ENCODE measurements around the gene PIGU.
A peak's percentile ranks its signal among the peaks of the same experiment; 100 is the strongest.

PIGU gene

DNA sequence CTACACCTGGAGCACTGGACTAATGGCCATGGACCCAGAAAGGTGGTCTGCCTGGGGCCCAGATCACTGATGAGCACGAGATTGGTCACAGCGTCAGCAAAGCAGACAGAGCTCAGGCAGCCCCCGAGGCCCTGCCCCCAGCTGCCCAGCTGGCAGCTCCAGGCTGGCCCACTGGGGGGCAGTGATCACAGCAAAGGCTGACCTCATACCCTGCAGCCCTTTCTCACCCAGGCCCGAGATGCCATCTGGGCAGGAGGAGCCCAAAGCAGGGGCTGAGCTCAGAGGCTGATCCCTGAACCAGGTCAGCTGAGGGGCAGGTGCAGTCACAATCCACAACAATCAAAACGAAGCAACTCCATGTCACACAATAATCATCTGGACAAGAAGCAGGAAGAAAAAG lies 114.3 kb downstream of the PIGU start:
- no peak for DNase-seq (ENCODE audit: extremely low spot score, insufficient read length, low read depth)
- FAIRE-seq: no peak

DNA sequence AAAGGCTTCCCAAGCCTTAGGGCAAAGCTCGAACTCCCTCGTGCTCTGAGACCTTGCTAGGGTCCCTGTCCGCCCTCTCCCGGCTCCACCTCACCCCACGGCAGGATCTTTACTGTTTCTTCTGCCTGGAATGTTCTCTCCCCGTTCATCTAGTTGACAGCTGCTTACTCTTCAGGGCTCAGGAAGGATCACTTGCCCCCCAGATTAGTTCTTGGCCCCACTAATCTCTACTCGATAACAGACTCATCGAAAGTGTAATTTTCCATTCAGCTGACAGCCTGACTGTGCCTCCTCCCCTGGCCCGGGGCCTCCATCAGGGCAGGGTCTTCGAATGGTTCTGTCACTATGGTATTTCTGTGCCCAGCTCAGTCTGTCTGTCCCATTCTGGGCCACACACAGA lies 115.2 kb downstream of the PIGU start:
- no peak for FAIRE-seq
- no peak for DNase-seq (ENCODE audit: extremely low spot score, insufficient read length, low read depth)

DNA sequence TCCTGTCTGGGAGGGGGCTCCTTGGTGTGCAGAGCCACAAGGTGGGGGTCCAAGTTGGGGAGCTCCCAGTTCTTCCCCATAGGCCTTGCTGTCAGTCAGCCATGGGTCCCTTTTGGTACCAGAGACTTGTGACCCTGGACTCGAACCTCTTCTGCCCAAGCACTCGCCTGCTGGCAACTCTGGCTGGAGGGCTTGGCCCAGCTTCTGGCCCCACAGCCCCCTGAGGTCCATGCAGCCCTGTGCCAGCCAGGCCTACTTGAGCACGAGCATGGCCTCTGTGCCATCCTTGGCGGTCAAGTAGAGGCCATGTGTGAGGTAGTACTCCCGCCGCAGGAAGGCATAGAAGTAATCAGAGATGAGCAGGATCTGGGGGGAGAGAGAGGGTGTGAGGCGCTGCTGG lies 116.3 kb downstream of the PIGU start:
- no peak for FAIRE-seq

DNA sequence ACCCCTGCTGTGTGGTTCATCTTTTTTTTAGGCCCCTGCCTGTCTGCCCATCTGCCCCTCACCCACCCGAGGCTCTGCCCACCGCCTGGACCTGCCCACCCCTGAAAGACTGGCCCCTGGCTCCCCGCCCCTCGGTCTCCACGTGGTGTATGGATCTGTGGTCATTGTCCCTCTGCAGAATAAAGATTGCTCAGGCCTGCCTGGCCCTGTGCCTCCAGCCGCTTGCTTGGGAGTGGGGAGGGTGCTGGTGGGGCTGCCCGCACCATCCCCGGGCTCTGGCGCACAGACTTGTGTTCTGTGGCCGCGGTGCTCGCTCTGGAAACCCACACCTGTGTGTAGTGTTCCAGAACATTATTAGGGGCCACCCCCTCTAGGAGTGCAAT lies 116.8 kb downstream of the PIGU start:
- FAIRE-seq (no peak), DNase-seq (ENCODE audit: extremely low spot score, insufficient read length, low read depth) (no peak)

More for the DNA sequence above, 116.3 kb downstream of the PIGU start:
- DNase-seq (ENCODE audit: extremely low spot score, insufficient read length, low read depth): no peak

DNA sequence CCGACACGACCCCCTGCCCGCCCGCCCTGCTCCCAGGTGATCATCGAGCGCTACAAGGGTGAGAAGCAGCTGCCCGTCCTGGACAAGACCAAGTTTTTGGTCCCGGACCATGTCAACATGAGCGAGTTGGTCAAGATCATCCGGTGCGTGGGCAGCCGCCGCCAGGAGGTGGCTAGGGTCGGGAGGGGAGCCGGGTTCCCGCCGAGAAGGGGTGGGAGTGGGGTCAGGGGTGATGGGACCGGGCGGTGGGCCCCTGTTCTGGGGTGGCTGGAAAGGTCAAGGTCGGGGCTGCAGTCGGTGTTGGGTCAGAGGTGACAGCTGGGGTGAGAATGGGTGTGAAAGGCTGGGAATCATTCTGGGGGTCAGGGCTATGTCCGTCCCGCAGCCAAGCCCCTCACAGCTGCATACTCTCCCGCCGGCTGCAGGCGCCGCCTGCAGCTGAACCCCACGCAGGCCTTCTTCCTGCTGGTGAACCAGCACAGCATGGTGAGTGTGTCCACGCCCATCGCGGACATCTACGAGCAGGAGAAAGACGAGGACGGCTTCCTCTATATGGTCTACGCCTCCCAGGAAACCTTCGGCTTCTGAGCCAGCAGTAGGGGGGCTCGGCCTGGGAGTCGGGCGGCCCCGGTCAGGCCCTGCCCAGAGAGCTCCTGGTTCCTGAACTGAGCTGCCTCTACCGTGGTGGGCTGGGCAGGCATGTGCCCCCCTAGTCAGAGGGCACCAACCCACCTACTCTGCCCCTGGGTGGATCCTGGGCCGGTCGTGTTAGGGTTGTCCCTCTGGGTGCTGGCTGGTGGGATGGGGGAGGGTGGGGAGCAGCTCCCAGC lies 117.4 kb downstream of the PIGU start:
- FAIRE-seq: no peak
- no peak for DNase-seq (ENCODE audit: extremely low spot score, insufficient read length, low read depth)

DNA sequence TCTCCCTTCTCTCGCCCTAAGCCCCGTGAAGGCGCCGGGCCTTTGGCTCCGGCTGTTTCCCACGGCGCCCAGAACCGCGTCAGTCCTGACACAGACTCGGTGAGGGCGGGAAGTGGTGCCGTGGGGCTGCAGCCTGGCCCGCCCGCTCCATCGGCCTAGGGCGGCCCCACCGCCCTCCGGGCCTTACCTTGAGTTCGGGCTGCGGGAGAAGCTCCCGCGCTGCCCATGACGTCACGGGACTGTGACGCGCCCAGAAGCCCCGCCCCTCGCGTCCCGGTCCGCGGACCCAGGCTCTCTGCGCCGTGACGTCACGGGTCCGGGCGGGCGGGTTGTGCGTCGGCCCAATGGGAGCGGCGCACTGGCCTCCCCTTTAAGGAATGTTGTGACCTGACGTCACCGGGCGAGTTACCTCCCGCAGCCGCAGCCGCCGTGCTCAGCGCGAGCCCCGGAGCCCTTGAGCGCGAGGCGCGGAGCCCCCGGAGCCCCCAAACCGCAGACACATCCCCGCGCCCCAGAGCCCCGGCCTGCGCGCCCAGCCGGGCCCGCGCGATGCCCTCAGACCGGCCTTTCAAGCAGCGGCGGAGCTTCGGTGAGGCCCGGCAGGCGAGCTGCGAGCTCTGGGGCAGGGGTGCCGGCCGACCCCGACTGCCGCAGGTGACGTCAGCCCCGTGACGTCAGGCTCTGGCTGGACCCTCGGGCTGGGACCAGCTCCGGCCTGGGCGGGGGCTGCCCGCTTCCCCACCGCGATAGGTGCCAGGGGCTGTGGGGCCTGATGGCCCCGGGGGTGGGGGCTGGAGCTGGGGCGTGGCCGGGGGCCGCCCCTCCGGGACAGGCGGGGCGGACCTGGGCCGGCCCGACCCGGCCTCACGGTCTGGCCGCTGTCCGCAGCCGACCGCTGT lies 118.3 kb downstream of the PIGU start, which contains the start of gene MAP1LC3A:
Gene MAP1LC3A (plus strand): TSS at position 399 of the 899 bp plus-strand sequence. CDS start 151 bp downstream, at position 550.
- FAIRE-seq (peak; percentile 48), DNase-seq (ENCODE audit: extremely low spot score, insufficient read length, low read depth) (peak; percentile 81)

DNA sequence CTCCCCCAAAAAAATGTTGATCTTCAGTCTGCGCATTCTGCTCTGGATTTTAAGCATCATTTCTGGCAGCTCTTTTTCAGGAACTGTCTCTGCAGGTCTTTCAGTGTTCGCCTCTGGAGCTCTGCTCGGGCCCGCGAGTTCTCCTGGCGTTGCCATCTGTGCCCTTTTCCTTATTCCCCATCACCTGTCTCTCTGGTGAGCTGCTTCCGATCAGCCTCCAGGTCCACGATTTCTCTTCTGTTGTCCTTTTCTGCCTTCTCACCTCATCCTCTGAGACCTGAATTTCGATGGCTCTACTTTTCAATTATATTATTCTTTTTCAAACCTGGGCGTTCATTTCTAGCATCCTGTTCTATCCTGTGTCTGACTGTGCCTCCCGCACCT lies 119.0 kb downstream of the PIGU start:
- peak; percentile 29 for FAIRE-seq

DNA sequence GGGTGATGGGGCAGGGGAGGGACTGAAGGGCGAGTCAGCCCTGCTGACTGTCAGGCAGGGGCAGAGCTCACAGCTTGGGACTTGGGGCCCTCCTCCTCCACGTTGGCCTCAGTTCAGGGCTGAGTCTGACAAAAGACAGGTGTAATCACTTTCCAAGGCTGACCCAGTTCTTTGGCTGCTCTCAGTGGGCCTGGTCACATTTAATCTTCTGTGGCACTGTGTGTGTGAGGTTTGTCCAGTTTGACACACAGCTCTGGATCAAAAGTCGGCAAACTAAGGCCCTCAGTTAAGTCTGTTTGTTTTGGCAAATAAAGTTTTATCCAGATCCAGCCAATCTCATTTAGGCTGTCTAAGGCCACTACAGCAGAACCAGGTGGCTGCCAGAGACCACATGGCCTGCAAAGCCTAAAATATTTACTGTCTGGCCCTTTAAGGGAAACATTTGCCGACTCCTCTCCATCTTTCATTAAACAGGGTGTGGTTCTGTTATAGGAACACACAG lies 123.5 kb downstream of the PIGU start:
- FAIRE-seq (no peak), DNase-seq (ENCODE audit: extremely low spot score, insufficient read length, low read depth) (no peak)

More for the DNA sequence above, 119.0 kb downstream of the PIGU start:
- no peak for DNase-seq (ENCODE audit: extremely low spot score, insufficient read length, low read depth)

DNA sequence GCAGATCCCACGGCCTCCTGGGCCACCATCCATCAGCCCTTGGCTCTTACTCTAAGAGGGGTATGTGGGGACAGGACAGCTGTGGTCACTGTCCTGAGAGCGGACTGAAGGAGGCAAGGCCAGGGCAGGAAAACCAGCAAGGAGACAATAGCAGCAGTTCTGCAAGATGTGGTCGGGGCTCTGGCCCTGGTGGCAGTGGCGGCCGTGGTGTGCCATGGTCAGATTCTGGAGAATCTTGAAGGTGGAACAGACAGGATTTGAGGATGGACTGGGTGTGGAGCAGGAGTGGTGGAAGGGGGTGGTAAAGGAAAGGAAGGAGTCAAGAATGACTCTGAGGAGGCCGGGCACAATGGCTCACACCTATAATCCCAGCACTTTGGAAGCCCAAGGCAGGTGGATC lies 124.3 kb downstream of the PIGU start:
- FAIRE-seq (no peak), DNase-seq (ENCODE audit: extremely low spot score, insufficient read length, low read depth) (no peak)

DNA sequence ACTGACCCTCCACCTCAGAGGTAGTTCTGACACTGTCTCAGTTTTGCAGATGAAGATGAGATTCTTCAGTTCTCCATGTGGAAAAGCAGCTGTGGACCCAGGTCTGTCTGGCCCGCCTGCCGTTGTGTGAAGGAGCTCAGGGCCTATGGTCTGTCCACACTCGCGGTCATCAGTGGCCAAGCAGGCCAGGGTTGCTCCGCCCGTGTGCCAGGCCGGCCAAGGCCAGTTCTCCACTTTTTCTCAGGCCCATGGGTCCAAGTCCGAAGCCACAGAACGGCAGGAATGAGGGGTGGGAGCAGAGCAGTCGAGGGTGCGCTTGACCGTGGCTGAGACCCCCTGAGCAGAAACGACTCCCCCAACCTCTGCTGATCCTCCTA lies 127.0 kb downstream of the PIGU start:
- FAIRE-seq: no peak
- DNase-seq (ENCODE audit: extremely low spot score, insufficient read length, low read depth): no peak

DNA sequence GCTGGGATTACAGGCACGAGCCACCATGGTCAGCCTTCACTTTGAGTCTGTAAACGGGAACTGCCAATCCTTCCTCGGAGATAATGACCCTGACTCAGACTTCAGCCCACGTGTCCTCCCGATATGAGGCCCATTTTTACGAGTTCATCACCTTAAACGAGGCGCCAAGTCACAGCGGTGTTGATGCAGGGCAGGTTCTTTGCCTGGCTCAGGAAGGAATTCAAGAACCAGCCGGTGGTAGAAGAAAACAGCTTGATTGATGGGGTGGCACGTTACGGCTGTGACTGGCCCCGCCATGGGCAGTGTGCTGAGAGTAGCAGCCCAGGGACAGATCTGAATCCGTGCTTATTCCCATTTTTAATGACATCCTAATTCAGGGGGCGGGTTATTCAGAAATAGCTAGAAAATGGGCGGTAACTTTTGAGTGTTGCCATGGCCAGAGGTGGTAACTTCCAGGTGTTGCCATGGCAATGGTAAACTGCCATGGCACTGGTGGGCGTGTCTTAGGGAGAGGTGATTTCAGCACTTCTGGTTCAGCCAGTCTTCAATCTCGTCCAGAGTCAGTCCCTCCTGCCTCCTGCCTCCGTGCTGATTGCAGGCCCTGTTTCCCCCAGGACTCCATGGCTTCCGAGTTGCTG lies 127.5 kb downstream of the PIGU start:
- FAIRE-seq: no peak
- no peak for DNase-seq (ENCODE audit: extremely low spot score, insufficient read length, low read depth)

DNA sequence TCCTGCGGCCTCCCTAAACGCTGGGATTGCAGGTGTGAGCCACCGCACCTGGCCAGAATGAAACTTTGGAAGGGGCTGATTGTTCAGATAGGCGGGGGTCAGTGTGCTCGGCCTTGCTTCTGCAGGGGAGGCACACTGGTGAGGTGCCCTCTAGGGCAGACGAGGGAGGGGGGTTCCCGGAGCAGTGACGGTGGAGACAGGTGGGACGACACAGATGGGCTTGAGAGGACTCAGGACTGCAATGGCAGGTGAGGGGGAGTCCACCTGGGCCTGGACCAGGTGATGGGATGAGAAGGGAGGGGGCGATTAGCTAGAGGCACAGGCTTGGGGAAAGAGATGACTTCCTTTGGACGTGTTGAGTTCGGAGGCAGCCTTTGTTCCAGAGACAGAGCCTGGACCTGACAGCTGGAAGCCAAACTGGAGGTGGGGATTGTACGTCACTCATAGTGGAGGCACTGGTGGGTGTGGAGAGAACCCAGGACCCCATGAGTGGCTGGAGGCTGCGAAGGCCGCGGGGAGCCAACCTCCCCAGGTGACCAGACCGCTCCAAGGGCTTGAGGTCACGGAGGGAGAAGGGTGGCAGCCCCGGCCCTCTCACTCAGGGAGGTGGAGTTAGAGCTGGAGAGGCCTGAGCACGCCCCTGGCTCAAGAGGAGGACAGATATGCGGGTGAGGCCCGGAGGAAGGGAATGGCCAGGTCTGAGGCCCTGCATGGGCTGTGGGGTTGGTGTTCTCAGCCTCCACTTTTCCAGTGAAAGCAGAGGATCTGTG lies 128.9 kb downstream of the PIGU start:
- FAIRE-seq (no peak), DNase-seq (ENCODE audit: extremely low spot score, insufficient read length, low read depth) (no peak)

DNA sequence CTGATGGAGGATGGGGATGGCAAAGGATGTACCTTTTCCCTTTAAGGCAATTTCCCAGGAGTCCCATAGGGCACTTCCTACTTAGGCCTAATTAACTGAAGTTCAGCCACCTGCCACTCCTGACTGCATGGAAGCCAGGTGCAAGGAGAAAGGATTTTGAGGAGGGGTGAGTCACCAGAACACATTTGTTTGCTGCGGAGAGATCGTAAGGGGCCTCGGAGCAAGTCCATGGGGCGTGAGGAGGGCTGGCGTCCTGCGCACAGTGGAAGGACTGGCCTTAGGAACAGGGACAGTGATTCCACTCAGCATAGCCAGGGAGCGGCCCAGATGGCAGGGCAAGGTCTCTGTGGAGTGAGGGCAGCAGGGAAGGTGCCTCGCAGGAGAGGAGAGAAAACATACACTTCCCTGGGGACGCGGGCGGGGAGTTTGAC lies 130.1 kb downstream of the PIGU start:
- no peak for DNase-seq (ENCODE audit: extremely low spot score, insufficient read length, low read depth)
- FAIRE-seq: no peak

DNA sequence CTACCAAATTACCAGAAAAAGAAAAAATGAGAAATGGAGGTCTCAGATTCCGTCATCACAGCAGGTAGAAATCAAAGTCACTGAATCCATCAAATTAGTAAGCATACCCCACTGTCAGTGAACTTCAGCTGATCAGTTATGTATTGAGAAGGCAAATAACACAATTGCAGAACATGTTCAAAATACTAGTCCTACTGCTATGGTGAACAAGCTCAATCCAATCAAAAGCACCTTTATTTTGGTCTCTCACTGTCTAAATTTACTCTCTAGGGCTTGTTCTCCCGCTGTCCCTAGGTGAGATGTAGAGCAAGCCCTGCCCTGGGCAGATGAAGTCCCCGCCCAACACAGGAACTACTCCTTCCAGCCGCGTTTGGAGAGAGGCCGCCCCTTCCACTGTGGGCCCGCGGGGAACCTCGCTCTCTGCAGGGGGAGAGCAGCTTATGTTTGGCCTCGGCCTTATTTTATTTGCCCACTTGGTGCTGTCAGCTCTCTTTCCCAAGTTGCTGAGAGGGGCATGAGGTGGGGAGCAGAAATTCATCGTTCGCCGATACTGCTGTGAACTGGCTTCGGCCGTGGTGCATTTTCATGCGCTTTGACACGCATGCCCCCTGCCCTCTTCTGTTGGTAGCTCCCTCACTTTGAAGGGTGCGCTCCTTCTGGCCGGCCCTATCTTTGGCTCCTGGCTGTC lies 132.6 kb downstream of the PIGU start:
- DNase-seq (ENCODE audit: extremely low spot score, insufficient read length, low read depth): no peak
- FAIRE-seq: no peak

DNA sequence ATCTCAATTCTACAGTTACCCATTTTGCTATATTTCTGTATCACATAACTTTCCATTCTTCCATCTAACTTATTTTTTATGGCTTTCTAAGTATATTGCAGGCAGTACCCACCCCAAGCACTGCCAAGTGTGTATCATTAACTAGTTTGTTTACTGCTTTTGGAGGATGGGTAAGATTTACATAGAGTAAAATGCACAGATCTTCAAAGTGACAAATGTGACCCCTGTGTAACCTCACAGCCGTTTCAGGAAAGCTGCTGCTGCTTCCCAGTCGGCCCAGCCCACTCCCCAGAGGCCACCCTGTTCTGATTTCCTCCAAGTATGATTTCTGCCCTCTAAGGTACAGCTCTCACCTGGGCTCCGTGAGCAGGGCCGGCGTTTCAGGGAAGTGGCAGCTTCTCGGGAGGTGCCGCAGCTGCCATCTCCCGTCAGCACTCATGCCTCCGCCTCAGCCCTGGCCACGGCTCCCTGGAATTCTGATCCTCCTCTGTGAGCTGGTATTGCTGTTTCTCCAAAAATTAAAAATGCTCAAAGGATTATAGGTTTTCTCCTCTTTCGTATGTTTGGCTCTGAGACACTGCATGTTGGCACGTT lies 133.3 kb downstream of the PIGU start:
- DNase-seq (ENCODE audit: extremely low spot score, insufficient read length, low read depth) (no peak), FAIRE-seq (no peak)

DNA sequence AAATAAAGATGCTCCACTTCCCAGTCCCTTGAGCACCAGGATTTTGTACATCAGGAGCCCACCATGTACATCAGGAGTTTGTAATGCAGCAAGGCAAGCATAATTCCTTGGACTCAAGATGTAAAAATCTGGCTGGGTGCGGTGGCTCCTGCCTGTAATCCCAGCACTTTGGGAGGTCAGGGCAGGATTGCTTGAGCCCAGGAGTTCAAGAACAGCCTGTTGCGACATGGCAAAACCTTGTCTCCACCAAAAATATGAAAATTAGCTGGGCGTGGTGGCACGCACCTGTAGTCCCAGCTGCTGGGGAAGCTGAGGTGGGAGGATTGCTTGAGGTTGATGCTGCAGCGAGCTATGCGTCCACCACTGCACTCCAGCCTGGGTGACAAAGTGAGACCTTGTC lies 134.5 kb downstream of the PIGU start:
- FAIRE-seq (no peak), DNase-seq (ENCODE audit: extremely low spot score, insufficient read length, low read depth) (no peak)

DNA sequence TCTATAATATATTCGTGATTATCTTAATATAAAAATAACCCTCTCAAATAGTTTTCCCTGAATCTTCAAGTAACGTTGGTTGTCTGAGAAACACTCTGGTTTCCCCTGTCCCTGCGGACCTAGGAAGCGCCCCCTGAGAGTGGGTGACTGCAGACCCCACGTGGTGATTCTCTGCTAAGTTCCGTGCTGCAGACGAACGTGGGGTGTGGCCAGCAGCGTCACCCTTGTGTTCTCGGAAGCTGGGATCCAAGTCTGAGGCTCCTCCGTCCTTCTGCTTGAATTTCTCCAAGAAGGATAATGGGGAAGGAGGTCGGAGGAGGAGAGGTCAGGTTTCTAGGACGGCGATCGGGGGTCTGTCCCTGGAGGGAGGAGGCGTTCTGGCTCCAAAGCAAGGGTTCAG lies 135.0 kb downstream of the PIGU start:
- DNase-seq (ENCODE audit: extremely low spot score, insufficient read length, low read depth) (no peak), FAIRE-seq (no peak)

DNA sequence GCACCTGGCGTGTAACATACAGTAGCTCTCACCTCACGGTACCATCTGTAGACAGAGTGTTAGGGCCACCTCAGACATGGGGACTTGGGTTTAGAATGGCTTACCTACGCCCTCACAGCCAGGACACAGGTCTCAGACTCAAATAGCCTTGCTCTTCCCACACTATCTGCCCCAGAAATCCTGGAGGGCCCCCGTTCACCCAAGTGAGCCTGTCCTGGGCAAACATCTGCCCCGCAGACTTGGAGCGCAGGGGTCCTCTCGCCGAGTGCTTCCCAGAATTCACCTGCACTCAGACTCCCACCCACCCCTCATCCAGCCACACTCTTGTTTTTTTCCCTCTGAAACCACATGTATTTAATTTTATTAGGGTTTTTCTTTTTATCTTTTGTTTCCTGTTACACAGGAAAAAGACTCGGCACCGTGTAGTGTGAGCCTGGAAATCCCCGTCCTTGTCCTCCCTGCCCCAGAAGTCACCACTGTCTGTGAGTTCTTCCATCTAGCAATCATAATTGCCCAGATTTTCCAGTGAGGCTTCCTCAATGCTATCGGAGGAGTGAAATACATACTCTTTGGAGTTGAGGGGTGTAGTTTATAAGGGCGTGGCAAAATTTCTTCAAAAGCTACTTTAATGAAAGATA lies 135.5 kb downstream of the PIGU start:
- DNase-seq (ENCODE audit: extremely low spot score, insufficient read length, low read depth) (no peak), FAIRE-seq (no peak)
